OCI-M2 (cell line): ENCODE data around the gene GGT6.
A peak's percentile ranks its signal among the peaks of the same experiment; 100 is the strongest.
"Not testable (repeated sequence)": the region's sequence is repeated elsewhere in the genome, so short reads cannot be mapped to it uniquely, and the experiment has no call there.

Experiments used
- DNase-seq: peaks from one replicate; lab custom pipeline; 2025; ENCODE audit not compliant: unreplicated experiment; lab: John Stamatoyannopoulos, UW

Gene GGT6

GRCh38 chr17:4560421-4560820 lies at the start of gene GGT6:
Gene GGT6 (minus strand): TSS chr17:4560577. CDS start chr17:4560521, 56 bp downstream.
- no peak for DNase-seq

- no peak for DNase-seq
Observed at GRCh38 chr17:4610162-4610561, 49.8 kb upstream of the GGT6 start.

GRCh38 chr17:4609761-4610160 lies 49.4 kb upstream of the GGT6 start:
- no peak for DNase-seq

- DNase-seq, result peak; percentile 68
Observed at GRCh38 chr17:4607773-4608187, 47.4 kb upstream of the GGT6 start.

GRCh38 chr17:4607261-4607741 lies 46.9 kb upstream of the GGT6 start:
- DNase-seq, result no peak

GRCh38 chr17:4605826-4606225 lies 45.4 kb upstream of the GGT6 start:
- no peak for DNase-seq

- not testable (repeated sequence) for DNase-seq
Observed at GRCh38 chr17:4604736-4605135, 44.4 kb upstream of the GGT6 start.

- no peak for DNase-seq
Observed at GRCh38 chr17:4604111-4604644, 43.8 kb upstream of the GGT6 start.

- DNase-seq, result no peak
Observed at GRCh38 chr17:4602041-4602440, 41.7 kb upstream of the GGT6 start.

GRCh38 chr17:4601326-4601725 lies 40.9 kb upstream of the GGT6 start:
- DNase-seq, result no peak

- no peak for DNase-seq
Observed at GRCh38 chr17:4600563-4600962, 40.2 kb upstream of the GGT6 start.

GRCh38 chr17:4599505-4600281 lies 39.3 kb upstream of the GGT6 start:
- no peak for DNase-seq

GRCh38 chr17:4598776-4599504 lies 38.6 kb upstream of the GGT6 start:
- DNase-seq, result no peak

GRCh38 chr17:4597975-4598374 lies 37.6 kb upstream of the GGT6 start:
- no peak for DNase-seq

- no peak for DNase-seq
Observed at GRCh38 chr17:4596636-4597380, 36.4 kb upstream of the GGT6 start.

- DNase-seq, result not testable (repeated sequence)
Observed at GRCh38 chr17:4595685-4596342, 35.4 kb upstream of the GGT6 start.

- no peak for DNase-seq
Observed at GRCh38 chr17:4594931-4595684, 34.7 kb upstream of the GGT6 start.

- no peak for DNase-seq
Observed at GRCh38 chr17:4594406-4594805, 34.0 kb upstream of the GGT6 start.

- no peak for DNase-seq
Observed at GRCh38 chr17:4593021-4593421, 32.6 kb upstream of the GGT6 start.
